ENCODE data around the gene SCD.

The SCD gene

GRCh38 chr10:100338434-100339036 lies 8.5 kb upstream of the SCD start:
- H3K4me3 ChIP-seq (ENCODE audit: low read length) = no peak overlapping the region
- DNase-seq (ENCODE audit: low read depth, low spot score) = peak; percentile 53

DNA sequence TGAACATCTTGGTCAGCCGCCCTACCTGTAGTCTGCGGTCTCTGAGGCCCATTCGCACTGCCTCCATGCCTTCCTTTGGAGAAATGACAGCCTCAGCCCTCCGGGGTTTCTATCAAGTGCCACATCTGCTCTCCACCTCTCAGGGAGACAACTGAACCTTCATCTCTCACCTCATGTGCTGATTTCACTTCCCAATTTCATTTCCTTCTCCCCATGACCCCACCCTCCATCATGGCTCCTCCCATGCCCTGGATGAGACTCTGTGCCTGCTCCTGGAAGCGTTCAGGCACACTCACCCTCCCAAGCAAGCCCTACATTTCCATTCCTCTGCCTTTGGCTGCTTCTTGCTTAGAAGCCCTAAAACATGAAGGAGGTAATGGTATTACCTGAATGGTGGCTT lies 7.8 kb upstream of the SCD start:
- DNase-seq (ENCODE audit: low read depth, low spot score) = no peak
- H3K4me3 ChIP-seq (ENCODE audit: low read length) = no peak overlapping the region

- DNase-seq (ENCODE audit: low read depth, low spot score) = no peak
- no peak overlapping the region for H3K4me3 ChIP-seq (ENCODE audit: low read length)
Observed at GRCh38 chr10:100340948-100341847, 5.8 kb upstream of the SCD start.

GRCh38 chr10:100341953-100342626 lies 4.9 kb upstream of the SCD start:
- H3K4me3 ChIP-seq (ENCODE audit: low read length) = no peak overlapping the region
- no peak for DNase-seq (ENCODE audit: low read depth, low spot score)

GRCh38 chr10:100342627-100342972 lies 4.4 kb upstream of the SCD start:
- no peak overlapping the region for H3K4me3 ChIP-seq (ENCODE audit: low read length)
- no peak for DNase-seq (ENCODE audit: low read depth, low spot score)

- no peak overlapping the region for H3K4me3 ChIP-seq (ENCODE audit: low read length)
- DNase-seq (ENCODE audit: low read depth, low spot score) = no peak
Observed at GRCh38 chr10:100344241-100344788, 2.7 kb upstream of the SCD start.

- DNase-seq (ENCODE audit: low read depth, low spot score) = no peak
- H3K4me3 ChIP-seq (ENCODE audit: low read length) = peak overlapping the region; percentile 97
Observed at GRCh38 chr10:100345570-100346330, 1.3 kb upstream of the SCD start.

GRCh38 chr10:100346351-100346764 lies 675 bp upstream of the SCD start:
- DNase-seq (ENCODE audit: low read depth, low spot score) = peak; percentile 54
- H3K4me3 ChIP-seq (ENCODE audit: low read length) = peak overlapping the region; percentile 97

DNA sequence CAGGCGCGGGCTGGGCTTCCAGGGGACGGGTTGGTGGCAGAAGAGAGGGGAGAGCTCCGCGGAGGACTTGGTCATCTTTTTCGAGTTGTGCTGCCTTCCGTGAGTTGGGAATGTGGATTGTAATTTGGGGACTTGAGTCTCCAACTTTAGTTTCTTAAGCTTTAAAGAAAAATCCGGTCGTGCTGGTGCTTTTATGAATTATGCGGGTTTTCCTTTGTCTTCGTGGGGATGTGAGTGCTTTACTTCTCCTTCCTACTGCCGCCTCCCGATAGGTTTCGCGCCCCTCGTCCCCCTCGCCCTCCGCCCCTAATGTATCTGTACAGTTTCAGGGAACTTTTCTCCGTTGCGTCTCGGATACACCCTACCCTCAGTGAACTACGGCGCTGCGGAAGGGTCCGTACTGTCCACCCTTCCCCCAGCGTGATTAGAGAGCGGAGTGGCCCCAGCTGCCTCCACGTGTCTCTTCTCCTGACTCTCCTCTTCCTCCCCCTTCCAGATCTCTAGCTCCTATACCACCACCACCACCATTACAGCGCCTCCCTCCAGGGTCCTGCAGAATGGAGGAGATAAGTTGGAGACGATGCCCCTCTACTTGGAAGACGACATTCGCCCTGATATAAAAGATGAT lies 649 bp downstream of the SCD start:
- H3K4me3 ChIP-seq (ENCODE audit: low read length) = peak overlapping the region; percentile 97
- no peak for DNase-seq (ENCODE audit: low read depth, low spot score)

DNA sequence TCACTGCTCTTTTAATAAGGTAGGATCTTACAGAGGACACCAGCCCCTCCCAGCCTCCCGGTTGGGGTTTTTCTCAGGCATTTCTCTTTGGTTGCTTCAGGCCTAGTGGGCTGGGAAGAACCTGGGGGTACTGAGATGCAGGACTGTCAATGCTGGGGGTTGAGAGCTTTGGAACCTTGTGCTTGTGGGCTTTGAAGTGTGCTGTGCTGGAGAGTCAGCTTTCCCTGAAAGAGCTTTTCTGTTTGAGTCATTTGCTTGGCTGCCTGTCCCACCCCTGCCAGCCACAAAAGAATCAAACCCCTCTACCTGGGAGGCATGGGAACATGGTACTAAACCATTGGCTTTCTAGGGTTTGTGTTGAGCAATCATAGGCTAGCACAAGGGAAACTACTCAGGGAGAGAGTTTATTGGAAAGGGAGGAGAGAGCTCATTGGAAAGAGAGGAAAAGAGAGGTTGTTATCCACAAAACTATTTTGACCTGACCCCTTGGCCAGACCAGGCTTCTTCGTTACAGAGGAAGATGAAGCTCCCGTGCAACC lies 1.4 kb downstream of the SCD start:
- peak overlapping the region; percentile 97 for H3K4me3 ChIP-seq (ENCODE audit: low read length)
- no peak for DNase-seq (ENCODE audit: low read depth, low spot score)

- H3K4me3 ChIP-seq (ENCODE audit: low read length) = peak overlapping the region; percentile 97
- DNase-seq (ENCODE audit: low read depth, low spot score) = no peak
Observed at GRCh38 chr10:100349087-100349486, 2.1 kb downstream of the SCD start.

- DNase-seq (ENCODE audit: low read depth, low spot score) = no peak
- no peak overlapping the region; the same call in 1 of the 2 replicates for H3K4me3 ChIP-seq (ENCODE audit: low read length)
Observed at GRCh38 chr10:100349672-100350071, 2.6 kb downstream of the SCD start.

GRCh38 chr10:100350914-100351485 lies 4.0 kb downstream of the SCD start:
- DNase-seq (ENCODE audit: low read depth, low spot score) = no peak
- no peak overlapping the region for H3K4me3 ChIP-seq (ENCODE audit: low read length)

DNA sequence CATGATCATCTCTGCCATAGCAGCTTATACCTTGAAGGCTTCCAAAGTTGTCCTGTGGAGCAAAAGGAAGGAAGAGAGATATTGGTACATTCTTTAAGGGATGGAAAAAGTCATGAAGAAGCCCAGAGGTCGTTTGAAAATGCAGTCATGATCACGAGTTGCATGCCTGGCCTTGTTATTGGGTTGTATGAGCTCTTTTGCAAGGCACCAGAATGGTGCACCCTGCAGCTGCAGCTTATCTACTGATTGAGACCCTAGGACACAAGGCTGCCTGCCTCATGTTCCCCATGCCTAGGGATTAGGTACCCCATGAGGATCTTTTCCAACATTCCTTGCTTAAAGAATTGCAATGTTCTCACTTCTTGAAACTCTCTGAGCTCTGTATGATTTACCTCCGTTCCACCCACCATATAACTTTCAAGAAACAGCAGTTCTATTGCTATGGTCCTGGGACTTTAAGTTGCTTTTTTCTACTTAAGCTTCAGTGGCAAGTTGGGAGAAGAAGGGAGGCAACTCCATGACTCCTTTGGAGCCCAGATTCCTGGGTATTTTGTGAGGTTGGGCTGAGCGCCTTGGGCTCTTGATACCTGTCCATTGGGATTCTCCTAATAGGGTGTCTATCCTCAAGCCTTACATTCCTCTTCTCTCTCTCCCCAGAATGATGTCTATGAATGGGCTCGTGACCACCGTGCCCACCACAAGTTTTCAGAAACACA lies 6.9 kb downstream of the SCD start:
- no peak overlapping the region for H3K4me3 ChIP-seq (ENCODE audit: low read length)
- no peak for DNase-seq (ENCODE audit: low read depth, low spot score)

DNA sequence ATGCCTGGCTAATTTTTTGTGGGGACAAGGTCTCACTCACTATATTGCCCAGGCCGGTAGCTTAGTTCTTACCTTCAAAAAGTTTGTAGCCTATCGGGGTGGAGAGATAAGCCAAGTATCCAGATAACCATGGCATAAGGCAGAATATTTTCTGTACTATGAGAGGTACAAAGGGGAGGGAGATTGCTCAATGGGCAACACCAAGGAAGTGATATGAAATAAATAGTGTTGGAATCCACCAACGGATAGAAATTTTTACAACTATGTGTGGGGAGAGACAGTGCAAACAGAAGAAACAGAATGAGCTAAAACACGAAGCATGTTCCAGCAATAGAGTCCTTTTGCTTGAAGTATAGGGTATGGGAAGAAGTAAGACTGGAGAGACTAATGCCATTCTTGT lies 8.1 kb downstream of the SCD start:
- DNase-seq (ENCODE audit: low read depth, low spot score) = no peak
- no peak overlapping the region for H3K4me3 ChIP-seq (ENCODE audit: low read length)

GRCh38 chr10:100356067-100357017 lies 9.3 kb downstream of the SCD start:
- no peak for DNase-seq (ENCODE audit: low read depth, low spot score)
- no peak overlapping the region for H3K4me3 ChIP-seq (ENCODE audit: low read length)

Data from Jurkat, Clone E6-1 (cell line).